IMR-90 (cell line): Measurements from ENCODE around the gene KRTAP4-16.

Experiments used
- BHLHE40 ChIP-seq: fragments of 150-350 bp; IDR thresholded peaks from 2 replicates; pipeline ENCODE4 v1.6.1; 2016; ENCODE audit warnings: mild to moderate bottlenecking, low read depth, low read length
- CEBPB ChIP-seq: IDR thresholded peaks from 2 replicates; pipeline ENCODE4 v1.6.1; 2012; ENCODE audit warnings: low read depth, low read length, improper control_type of control experiment
- CHD1 ChIP-seq: IDR thresholded peaks from 2 replicates; pipeline ENCODE4 v1.6.1; 2012; ENCODE audit warnings: low read depth, low read length, improper control_type of control experiment
- CTCF ChIP-seq: conservative IDR thresholded peaks from 2 replicates; pipeline ENCODE4 v1.5.1; 2012; ENCODE audit warnings: mild to moderate bottlenecking, low read depth, low read length, improper control_type of control experiment
- ELK1 ChIP-seq: fragments of 150-350 bp; IDR thresholded peaks from 2 replicates; pipeline ENCODE4 v1.6.1; 2016; ENCODE audit warnings: low read depth, mild to moderate bottlenecking, low read length, moderate library complexity, borderline replicate concordance
- FOS ChIP-seq: fragments of 150-350 bp; IDR thresholded peaks from 2 replicates; pipeline ENCODE4 v1.6.1; 2016; ENCODE audit warnings: low read depth, low read length
- MAZ ChIP-seq: IDR thresholded peaks from 2 replicates; pipeline ENCODE4 v1.6.1; 2012; ENCODE audit warnings: low read depth, mild to moderate bottlenecking, low read length, improper control_type of control experiment, moderate library complexity, borderline replicate concordance
- MXI1 ChIP-seq: IDR thresholded peaks from 2 replicates; pipeline ENCODE4 v1.6.1; 2012; ENCODE audit warnings: low read depth, mild to moderate bottlenecking, low read length, moderate library complexity, borderline replicate concordance
- POLR2A ChIP-seq: IDR thresholded peaks from 2 replicates; pipeline ENCODE4 v1.6.1; 2012; ENCODE audit warnings: mild to moderate bottlenecking, low read depth, low read length
- RAD21 ChIP-seq: IDR thresholded peaks from 2 replicates; pipeline ENCODE4 v1.6.1; 2012; ENCODE audit warnings: low read length, improper control_type of control experiment
- RCOR1 ChIP-seq: IDR thresholded peaks from 2 replicates; pipeline ENCODE4 v1.6.1; 2012; ENCODE audit warnings: mild to moderate bottlenecking, low read length, improper control_type of control experiment; ENCODE audit not compliant: insufficient replicate concordance
- RFX5 ChIP-seq: IDR thresholded peaks from 2 replicates; pipeline ENCODE4 v1.8.0; 2012; ENCODE audit warnings: low read depth, mild to moderate bottlenecking, low read length, moderate library complexity
- SMC3 ChIP-seq: fragments of 150-350 bp; IDR thresholded peaks from 2 replicates; pipeline ENCODE4 v1.6.1; 2016; ENCODE audit warnings: low read depth, mild to moderate bottlenecking, antibody characterized with exemption, low read length, moderate library complexity
- USF2 ChIP-seq: fragments of 150-350 bp; IDR thresholded peaks from 2 replicates; pipeline ENCODE4 v1.6.1; 2017; ENCODE audit warnings: mild to moderate bottlenecking, antibody characterized with exemption, low read length, low read depth

GRCh38 chr17:41098042-41098441 lies 4.0 kb downstream of the KRTAP4-16 start, which contains the start of gene KRTAP4-8:
- TF ChIP-seq CTCF (no peak), POLR2A (no peak), BHLHE40 (no peak), ELK1 (no peak), RFX5 (no peak), CHD1 (no peak), MAZ (no peak), MXI1 (no peak), RCOR1 (no peak), RAD21 (no peak), SMC3 (no peak), USF2 (no peak), FOS (no peak), CEBPB (no peak)
